ENCODE measurements around the gene EPC2. TPM values are rescaled to one million over a fixed set of nuclear protein-coding genes. Genes with fewer than 3 reads are reported as not detected.

Gene EPC2
- total RNA-seq, 3 donors from 2014 or later: 28.4 to 32.4 (median 28.6) TPM

Other genes with a start within 250 kb of the EPC2 start
- 1 to 10 TPM; 4.2 to 7.3 (median 5.5) TPM for gene KIF5C, start 230.5 kb downstream of the EPC2 start, total RNA-seq

All from activated T-cell treated with anti-CD3 and anti-CD28 coated beads, Interleukin-2, amount 50 U/mL, for 4 hours (primary cell).